ENCODE measurements around the gene FATE1.
"Not testable (repeated sequence)": the region's sequence is repeated elsewhere in the genome, so short reads cannot be mapped to it uniquely, and the experiment has no call there.

FATE1 gene

GRCh38 chrX:151694661-151695582, 20.9 kb upstream of the FATE1 start, which contains the start of gene PRRG3:
PRRG3 (plus strand) TSS chrX:151695458; CDS start chrX:151698815, 3,357 bp downstream.
- TF ChIP-seq EZH2 (IDR thresholded peaks at IDR 0.05; ENCODE audit: borderline replicate concordance, low read depth, low read length, severe bottlenecking): no peak
- TF ChIP-seq CTCF (IDR thresholded peaks at IDR 0.05; ENCODE audit: borderline replicate concordance, extremely low read depth, low read length, poor library complexity, severe bottlenecking): no peak
- Histone ChIP-seq H3K27me3 (ENCODE audit: insufficient read depth, low read length, poor library complexity) (no peaks in the 10 kb centered on the region), H3K36me3 (ENCODE audit: insufficient read depth, low read length) (no peaks in the 10 kb centered on the region), H3K4me2 (ENCODE audit: insufficient read depth, low read length) (no peak within 1 kb of the TSS), H3K9me3 (ENCODE audit: insufficient read depth, low read length, severe bottlenecking) (no peaks in the 10 kb centered on the region), H3K79me2 (ENCODE audit: insufficient read depth, low read length) (no peaks in the 10 kb centered on the region), H3K4me3 (ENCODE audit: low read depth in 1 of 2, low read length in 2 of 2) (no peak within 1 kb of the TSS), H3K27ac (ENCODE audit: low read length) (no peak within 1 kb of the TSS), H2AFZ (ENCODE audit: low read depth, low read length) (no peak within 1 kb of the TSS), H4K20me1 (ENCODE audit: insufficient read depth, low read length) (no peaks in the 10 kb centered on the region), H3K4me1 (ENCODE audit: insufficient read depth, low read length) (no peaks in the 10 kb centered on the region), H3K9ac (ENCODE audit: low read depth, low read length) (no peak within 1 kb of the TSS)
- ATAC-seq (ENCODE audit: insufficient read depth, low read depth) (no peak), DNase-seq (no peak)

- ATAC-seq (ENCODE audit: insufficient read depth, low read depth) (no peak), DNase-seq (no peak)
- H3K27me3 ChIP-seq (ENCODE audit: insufficient read depth, low read length, poor library complexity): no peaks in the 10 kb centered on the region
- H3K79me2 ChIP-seq (ENCODE audit: insufficient read depth, low read length): no peaks in the 10 kb centered on the region
- H3K9me3 ChIP-seq (ENCODE audit: insufficient read depth, low read length, severe bottlenecking): no peaks in the 10 kb centered on the region
- no peaks in the 10 kb centered on the region for H4K20me1 ChIP-seq (ENCODE audit: insufficient read depth, low read length)
- H2AFZ ChIP-seq (ENCODE audit: low read depth, low read length): no peak overlapping the region
- TF ChIP-seq EZH2 (IDR thresholded peaks at IDR 0.05; ENCODE audit: borderline replicate concordance, low read depth, low read length, severe bottlenecking): no peak
- no peak overlapping the region for H3K9ac ChIP-seq (ENCODE audit: low read depth, low read length)
- H3K4me1 ChIP-seq (ENCODE audit: insufficient read depth, low read length): no peaks in the 10 kb centered on the region
- no peak overlapping the region for H3K4me2 ChIP-seq (ENCODE audit: insufficient read depth, low read length)
- no peak overlapping the region for H3K27ac ChIP-seq (ENCODE audit: low read length)
- no peaks in the 10 kb centered on the region for H3K36me3 ChIP-seq (ENCODE audit: insufficient read depth, low read length)
- no peak overlapping the region for H3K4me3 ChIP-seq (ENCODE audit: low read depth in 1 of 2, low read length in 2 of 2)
Measured at GRCh38 chrX:151695583-151696340, 20.1 kb upstream of the FATE1 start.

- not testable (repeated sequence) for H3K36me3 ChIP-seq (ENCODE audit: insufficient read depth, low read length); H3K27me3 ChIP-seq (ENCODE audit: insufficient read depth, low read length, poor library complexity); H2AFZ ChIP-seq (ENCODE audit: low read depth, low read length); DNase-seq; H3K9me3 ChIP-seq (ENCODE audit: insufficient read depth, low read length, severe bottlenecking); ATAC-seq (ENCODE audit: insufficient read depth, low read depth); H4K20me1 ChIP-seq (ENCODE audit: insufficient read depth, low read length); H3K4me1 ChIP-seq (ENCODE audit: insufficient read depth, low read length); H3K4me2 ChIP-seq (ENCODE audit: insufficient read depth, low read length); H3K4me3 ChIP-seq (ENCODE audit: low read depth in 1 of 2, low read length in 2 of 2); H3K27ac ChIP-seq (ENCODE audit: low read length); H3K79me2 ChIP-seq (ENCODE audit: insufficient read depth, low read length); H3K9ac ChIP-seq (ENCODE audit: low read depth, low read length)
Measured at GRCh38 chrX:151697082-151697481, 18.8 kb upstream of the FATE1 start.

GRCh38 chrX:151697522-151697921, 18.3 kb upstream of the FATE1 start:
- no peak overlapping the region for H3K4me3 ChIP-seq (ENCODE audit: low read depth in 1 of 2, low read length in 2 of 2)
- TF ChIP-seq CTCF (IDR thresholded peaks at IDR 0.05; ENCODE audit: borderline replicate concordance, extremely low read depth, low read length, poor library complexity, severe bottlenecking) (no peak), EZH2 (IDR thresholded peaks at IDR 0.05; ENCODE audit: borderline replicate concordance, low read depth, low read length, severe bottlenecking) (no peak)
- DNase-seq: no peak
- no peak overlapping the region for H3K27ac ChIP-seq (ENCODE audit: low read length)
- no peaks in the 10 kb centered on the region for H4K20me1 ChIP-seq (ENCODE audit: insufficient read depth, low read length)
- H3K79me2 ChIP-seq (ENCODE audit: insufficient read depth, low read length): no peaks in the 10 kb centered on the region
- no peaks in the 10 kb centered on the region for H3K4me1 ChIP-seq (ENCODE audit: insufficient read depth, low read length)
- no peaks in the 10 kb centered on the region for H3K27me3 ChIP-seq (ENCODE audit: insufficient read depth, low read length, poor library complexity)
- no peaks in the 10 kb centered on the region for H3K9me3 ChIP-seq (ENCODE audit: insufficient read depth, low read length, severe bottlenecking)
- H2AFZ ChIP-seq (ENCODE audit: low read depth, low read length): no peak overlapping the region
- ATAC-seq (ENCODE audit: insufficient read depth, low read depth): no peak
- no peak overlapping the region for H3K4me2 ChIP-seq (ENCODE audit: insufficient read depth, low read length)
- H3K9ac ChIP-seq (ENCODE audit: low read depth, low read length): no peak overlapping the region
- no peaks in the 10 kb centered on the region for H3K36me3 ChIP-seq (ENCODE audit: insufficient read depth, low read length)
